Tibial nerve (tissue), 4 donors: ENCODE measurements around the gene INSYN1.
"Not testable (repeated sequence)": the region's sequence is repeated elsewhere in the genome, so short reads cannot be mapped to it uniquely, and the experiment has no call there.

Experiments
- CTCF ChIP-seq, 5 experiments: fragments of 200-600 bp in 3 of 5; fragments of 450-650 bp in 2 of 5; sonication (generic) in 3 of 5; IDR thresholded peaks; one replicate each; pipeline ENCODE4 v1.5.1; 2016 to 2019; ENCODE audit warnings: antibody characterized with exemption in 5 of 5, mild to moderate bottlenecking in 3 of 5, moderate library complexity in 2 of 5
- EP300 ChIP-seq, 2 donors: sonication (generic); formaldehyde crosslinking; IDR thresholded peaks; one replicate each; pipeline ENCODE4 v1.6.1; 2017; ENCODE audit warnings: antibody characterized with exemption in 2 of 2, mild to moderate bottlenecking in 1 of 2
- POLR2A ChIP-seq, 2 donors: fragments of 450-650 bp; IDR thresholded peaks; one replicate each; pipeline ENCODE4 v1.6.1; 2017; ENCODE audit warnings: antibody characterized with exemption in 2 of 2, mild to moderate bottlenecking in 2 of 2, moderate library complexity in 2 of 2

GRCh38 chr15:73703601-73704000, 49.5 kb downstream of the INSYN1 start:
- TF ChIP-seq CTCF, POLR2A, EP300 (IDR thresholded peaks at IDR 0.05): not testable (repeated sequence)
